ENCODE measurements around the gene PHACTR3. TPM values are rescaled to one million over a fixed set of nuclear protein-coding genes. Genes with fewer than 3 reads are reported as not detected.
"Not testable (repeated sequence)": the region's sequence is repeated elsewhere in the genome, so short reads cannot be mapped to it uniquely, and the experiment has no call there.

Gene PHACTR3
- total RNA-seq, 2 donors from 2014 or later: not detected

GRCh38 chr20:59835057-59835447, 230.7 kb downstream of the PHACTR3 start:
- H3K36me3 Mint-ChIP-seq (ENCODE audit: low read depth): no peaks in the 10 kb centered on the region
- H3K27ac Mint-ChIP-seq: no peak overlapping the region
- no peak overlapping the region for H3K4me3 Mint-ChIP-seq
- H3K9me3 Mint-ChIP-seq: no peaks in the 10 kb centered on the region
- H3K27me3 Mint-ChIP-seq: peaks cover 42% of the 10 kb centered on the region
- no peak for ATAC-seq (replicated peaks)
- H3K4me1 Mint-ChIP-seq: no peaks in the 10 kb centered on the region

DNA sequence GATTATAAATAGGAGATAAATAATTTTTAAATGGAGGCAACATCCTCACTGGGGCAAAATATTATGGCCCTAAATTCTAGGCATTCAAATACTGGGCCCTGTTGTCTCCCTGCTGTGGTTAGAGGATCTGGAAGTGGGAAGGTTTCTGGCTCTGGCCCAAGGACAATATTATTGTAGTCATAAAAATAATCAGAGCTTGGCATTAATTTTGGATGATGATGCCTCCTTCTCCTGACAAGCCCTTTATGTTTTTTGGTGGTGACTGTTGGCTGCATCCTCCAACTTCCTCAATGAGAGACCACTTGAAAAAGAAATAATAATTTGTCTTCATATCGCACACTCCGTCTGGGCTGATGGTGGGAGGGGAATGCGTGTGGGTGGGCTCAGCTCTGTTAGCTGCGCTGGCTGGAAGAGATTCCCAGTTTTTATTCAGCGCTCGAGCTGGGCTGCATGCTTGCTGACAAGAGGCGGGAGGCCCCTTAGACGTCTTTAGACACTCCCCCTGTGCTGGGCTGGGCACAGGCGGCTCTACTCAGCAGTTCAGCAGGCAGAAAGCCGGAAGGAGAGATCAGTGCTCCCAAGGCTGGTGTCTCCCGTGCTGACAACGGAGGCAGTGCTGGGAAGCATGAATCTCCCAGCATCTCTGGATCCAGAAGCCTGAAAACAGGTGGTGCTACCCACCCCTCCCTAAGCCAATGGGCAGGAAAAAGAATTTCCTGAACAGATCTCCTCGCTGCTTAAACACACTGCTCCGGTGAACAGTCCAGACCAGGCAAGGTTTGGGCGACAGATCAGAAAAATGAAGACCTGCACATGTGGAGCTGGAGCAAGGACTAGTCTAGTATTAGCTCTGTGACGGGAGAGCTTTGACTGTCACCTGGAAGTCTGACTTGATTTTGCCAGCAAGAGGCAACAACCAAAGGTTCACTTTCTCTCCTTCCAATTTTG, 231.4 kb downstream of the PHACTR3 start:
- Mint-ChIP-seq H3K4me1 (no peaks in the 10 kb centered on the region), H3K27me3 (peaks cover 39% of the 10 kb centered on the region)
- no peak for ATAC-seq (replicated peaks)

GRCh38 chr20:59836767-59837166, 232.4 kb downstream of the PHACTR3 start:
- Mint-ChIP-seq H3K4me3 (no peak overlapping the region), H3K27me3 (peaks cover 39% of the 10 kb centered on the region), H3K36me3 (ENCODE audit: low read depth) (no peaks in the 10 kb centered on the region), H3K27ac (no peak overlapping the region), H3K9me3 (no peaks in the 10 kb centered on the region), H3K4me1 (no peaks in the 10 kb centered on the region)
- no peak for ATAC-seq (replicated peaks)

More for the DNA sequence above, 231.4 kb downstream of the PHACTR3 start:
- no peak overlapping the region for H3K4me3 Mint-ChIP-seq
- no peaks in the 10 kb centered on the region for H3K36me3 Mint-ChIP-seq (ENCODE audit: low read depth)
- no peaks in the 10 kb centered on the region for H3K9me3 Mint-ChIP-seq
- no peak overlapping the region for H3K27ac Mint-ChIP-seq

DNA sequence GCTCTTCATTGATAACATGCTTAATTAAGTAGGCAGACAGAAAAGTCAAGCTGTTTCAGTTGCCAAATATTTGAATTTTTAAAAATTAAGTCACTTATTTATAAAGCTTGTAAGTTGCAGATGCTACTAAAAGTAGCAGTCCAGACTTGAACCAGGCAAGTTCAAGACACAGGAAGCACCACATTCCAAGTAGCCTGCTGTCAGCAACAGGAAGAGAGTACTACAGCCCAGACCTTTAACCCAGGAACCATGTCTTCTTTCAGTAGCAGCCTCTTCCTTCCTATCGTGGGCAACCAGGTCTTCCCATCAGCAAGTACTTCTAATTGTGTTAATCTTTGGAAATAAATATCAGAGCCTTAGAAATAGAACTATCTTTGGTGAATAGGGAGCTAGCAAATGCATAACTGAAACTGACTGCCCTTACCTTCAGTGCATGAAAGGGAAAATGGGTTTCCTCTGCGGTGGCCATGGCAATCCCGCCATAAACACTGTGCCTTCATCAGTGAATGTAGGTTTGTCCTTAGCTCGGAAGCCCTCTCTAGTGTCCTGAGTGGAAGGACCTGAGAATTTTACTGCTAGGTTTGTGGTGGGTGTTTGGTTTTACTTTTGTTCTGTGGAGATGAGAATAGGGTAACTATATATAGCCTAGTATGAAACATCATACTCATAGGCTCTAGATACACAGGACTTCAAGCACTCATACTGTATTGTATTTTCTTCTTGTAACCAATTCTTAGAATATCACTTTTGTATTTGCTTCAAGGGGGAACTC, 233.5 kb downstream of the PHACTR3 start:
- ATAC-seq (replicated peaks): no peak
- Mint-ChIP-seq H3K27ac (no peak overlapping the region), H3K36me3 (ENCODE audit: low read depth) (no peaks in the 10 kb centered on the region), H3K4me3 (no peak overlapping the region), H3K27me3 (peaks cover 36% of the 10 kb centered on the region), H3K9me3 (no peaks in the 10 kb centered on the region), H3K4me1 (no peaks in the 10 kb centered on the region)

DNA sequence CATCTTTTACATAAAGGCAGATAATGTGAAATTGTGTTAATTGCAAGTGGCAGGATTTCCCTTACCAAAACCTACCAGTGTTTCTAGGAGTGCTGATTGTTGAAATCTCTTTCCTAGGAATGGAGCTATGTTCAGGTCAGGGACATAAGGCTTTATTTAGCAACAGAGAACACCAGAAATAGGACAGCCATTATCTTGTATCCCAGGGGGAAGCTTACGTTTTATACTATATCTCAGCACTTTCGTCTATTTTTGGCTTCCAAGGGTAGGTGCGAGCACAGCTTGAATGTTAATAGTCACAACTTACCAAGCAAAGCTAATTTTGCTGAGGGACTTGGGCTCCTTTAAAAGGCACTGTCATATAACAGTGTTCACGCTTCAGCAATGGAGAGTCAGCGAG, 235.1 kb downstream of the PHACTR3 start:
- H3K27me3 Mint-ChIP-seq: peaks cover 27% of the 10 kb centered on the region

GRCh38 chr20:59845472-59845871, 241.1 kb downstream of the PHACTR3 start:
- no peak for ATAC-seq (replicated peaks)
- H3K4me3 Mint-ChIP-seq: no peak overlapping the region
- no peaks in the 10 kb centered on the region for H3K36me3 Mint-ChIP-seq (ENCODE audit: low read depth)
- no peaks in the 10 kb centered on the region for H3K4me1 Mint-ChIP-seq
- H3K9me3 Mint-ChIP-seq: no peaks in the 10 kb centered on the region
- H3K27me3 Mint-ChIP-seq: no peaks in the 10 kb centered on the region
- no peak overlapping the region for H3K27ac Mint-ChIP-seq

More for the DNA sequence above, 235.1 kb downstream of the PHACTR3 start:
- Mint-ChIP-seq H3K4me3 (no peak overlapping the region), H3K36me3 (ENCODE audit: low read depth) (no peaks in the 10 kb centered on the region), H3K27ac (no peak overlapping the region), H3K9me3 (no peaks in the 10 kb centered on the region), H3K4me1 (no peaks in the 10 kb centered on the region)
- ATAC-seq (replicated peaks): no peak

- no peak for ATAC-seq (replicated peaks)
- no peaks in the 10 kb centered on the region for H3K27me3 Mint-ChIP-seq
- no peaks in the 10 kb centered on the region for H3K4me1 Mint-ChIP-seq
- H3K36me3 Mint-ChIP-seq (ENCODE audit: low read depth): no peaks in the 10 kb centered on the region
- H3K27ac Mint-ChIP-seq: no peak overlapping the region
- H3K4me3 Mint-ChIP-seq: no peak overlapping the region
- no peaks in the 10 kb centered on the region for H3K9me3 Mint-ChIP-seq
These were observed 243.8 kb downstream of the PHACTR3 start for GRCh38 chr20:59848182-59848581.

GRCh38 chr20:59850018-59850641, 245.8 kb downstream of the PHACTR3 start:
- H3K4me1 Mint-ChIP-seq: no peaks in the 10 kb centered on the region
- no peaks in the 10 kb centered on the region for H3K27me3 Mint-ChIP-seq
- H3K4me3 Mint-ChIP-seq: no peak overlapping the region
- no peaks in the 10 kb centered on the region for H3K36me3 Mint-ChIP-seq (ENCODE audit: low read depth)
- no peak overlapping the region for H3K27ac Mint-ChIP-seq
- H3K9me3 Mint-ChIP-seq: no peaks in the 10 kb centered on the region
- no peak for ATAC-seq (replicated peaks)

DNA sequence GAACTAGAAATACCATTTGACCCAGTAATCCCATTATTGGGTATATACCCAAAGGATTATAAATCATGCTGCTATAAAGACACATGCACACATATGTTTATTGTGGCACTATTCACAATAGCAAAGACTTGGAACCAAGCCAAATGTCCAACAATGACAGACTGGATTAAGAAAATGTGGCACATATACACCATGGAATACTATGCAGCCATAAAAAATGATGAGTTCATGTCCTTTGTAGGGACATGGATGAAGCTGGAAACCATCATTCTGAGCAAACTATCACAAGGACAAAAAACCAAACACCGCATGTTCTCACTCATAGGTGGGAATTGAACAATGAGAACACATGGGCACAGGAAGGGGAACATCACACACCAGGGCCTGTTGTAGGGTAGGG, 252.2 kb downstream of the PHACTR3 start:
- H3K4me3 Mint-ChIP-seq, H3K27ac Mint-ChIP-seq, H3K4me1 Mint-ChIP-seq: not testable (repeated sequence)

GRCh38 chr20:59856941-59857340, 252.6 kb downstream of the PHACTR3 start:
- H3K27ac Mint-ChIP-seq; ATAC-seq (replicated peaks); H3K27me3 Mint-ChIP-seq; H3K4me1 Mint-ChIP-seq; H3K9me3 Mint-ChIP-seq; H3K36me3 Mint-ChIP-seq (ENCODE audit: low read depth); H3K4me3 Mint-ChIP-seq: not testable (repeated sequence)

More for the DNA sequence above, 252.2 kb downstream of the PHACTR3 start:
- H3K36me3 Mint-ChIP-seq (ENCODE audit: low read depth); H3K27me3 Mint-ChIP-seq; H3K9me3 Mint-ChIP-seq; ATAC-seq (replicated peaks): not testable (repeated sequence)

GRCh38 chr20:59857966-59858365, 253.6 kb downstream of the PHACTR3 start:
- H3K27me3 Mint-ChIP-seq: no peaks in the 10 kb centered on the region
- peaks cover 8% of the 10 kb centered on the region for H3K9me3 Mint-ChIP-seq
- no peak for ATAC-seq (replicated peaks)
- H3K4me3 Mint-ChIP-seq: no peak overlapping the region
- peaks cover 5% of the 10 kb centered on the region for H3K36me3 Mint-ChIP-seq (ENCODE audit: low read depth)
- H3K27ac Mint-ChIP-seq: no peak overlapping the region
- H3K4me1 Mint-ChIP-seq: no peaks in the 10 kb centered on the region

DNA sequence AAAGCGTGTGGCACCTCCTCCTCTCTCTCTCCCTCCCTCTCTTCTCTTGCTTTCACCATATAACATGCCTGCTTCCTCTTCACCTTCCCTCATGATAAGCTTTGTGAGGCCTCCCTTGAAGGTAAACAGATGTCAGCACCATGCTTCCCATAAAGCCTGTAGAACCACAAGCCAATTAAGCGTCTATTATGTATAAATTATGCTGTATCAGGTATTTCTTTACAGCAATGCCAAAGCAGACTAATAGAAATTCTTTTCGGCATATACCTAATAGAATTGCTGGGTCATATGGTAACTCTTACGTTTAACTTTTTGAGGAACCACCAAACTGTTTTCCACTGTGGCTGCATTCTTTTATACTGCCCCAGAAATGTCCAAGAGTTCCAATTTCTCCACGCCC, 254.1 kb downstream of the PHACTR3 start:
- no peak overlapping the region for H3K27ac Mint-ChIP-seq

DNA sequence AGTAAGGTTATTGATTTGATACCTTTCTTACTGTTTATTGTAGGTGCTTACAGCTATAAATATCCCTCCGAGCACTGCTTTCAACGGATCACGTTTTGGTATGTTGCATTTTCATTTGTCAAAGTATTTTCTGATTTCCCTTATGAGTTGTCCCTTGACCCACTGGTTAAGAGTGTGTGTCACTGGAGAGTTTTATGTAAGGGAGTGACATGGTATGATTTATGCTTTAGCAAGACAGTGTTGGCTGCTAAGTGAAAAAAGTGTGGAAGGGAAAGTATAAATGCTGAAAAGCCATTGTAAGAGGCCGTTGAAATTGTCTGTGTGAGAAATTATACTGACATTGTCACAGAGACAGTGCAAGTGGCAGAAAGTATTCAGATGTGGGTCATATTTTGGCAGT, 257.1 kb downstream of the PHACTR3 start:
- Mint-ChIP-seq H3K9me3 (peaks cover 8% of the 10 kb centered on the region), H3K4me3 (no peak overlapping the region), H3K36me3 (ENCODE audit: low read depth) (peaks cover 11% of the 10 kb centered on the region), H3K27ac (no peak overlapping the region), H3K4me1 (no peaks in the 10 kb centered on the region), H3K27me3 (no peaks in the 10 kb centered on the region)
- ATAC-seq (replicated peaks): no peak

More for the DNA sequence above, 254.1 kb downstream of the PHACTR3 start:
- H3K4me1 Mint-ChIP-seq: no peaks in the 10 kb centered on the region
- peaks cover 8% of the 10 kb centered on the region for H3K9me3 Mint-ChIP-seq
- no peak for ATAC-seq (replicated peaks)
- no peaks in the 10 kb centered on the region for H3K27me3 Mint-ChIP-seq
- H3K36me3 Mint-ChIP-seq (ENCODE audit: low read depth): peaks cover 5% of the 10 kb centered on the region
- H3K4me3 Mint-ChIP-seq: no peak overlapping the region

GRCh38 chr20:59863058-59863457, 258.7 kb downstream of the PHACTR3 start:
- no peak overlapping the region for H3K27ac Mint-ChIP-seq
- H3K4me3 Mint-ChIP-seq: no peak overlapping the region
- H3K9me3 Mint-ChIP-seq: peaks cover 8% of the 10 kb centered on the region
- H3K4me1 Mint-ChIP-seq: no peaks in the 10 kb centered on the region
- no peaks in the 10 kb centered on the region for H3K27me3 Mint-ChIP-seq
- H3K36me3 Mint-ChIP-seq (ENCODE audit: low read depth): peaks cover 11% of the 10 kb centered on the region
- ATAC-seq (replicated peaks): no peak
